GM23248 (cell line): ENCODE measurements around the gene SMIM43.

Experiments used
- EZH2 ChIP-seq: fragments of 200-600 bp; sonication (generic); IDR thresholded peaks from 2 replicates; pipeline ENCODE4 v1.6.1; 2018; ENCODE audit warnings: antibody characterized with exemption, mild to moderate bottlenecking; ENCODE audit not compliant: insufficient read depth, poor library complexity, severe bottlenecking
- EZH2phosphoT487 ChIP-seq: fragments of 200-600 bp; sonication (generic); IDR thresholded peaks from 2 replicates; pipeline ENCODE4 v1.6.1; 2018; ENCODE audit warnings: antibody characterized with exemption, moderate library complexity, mild to moderate bottlenecking, low read depth; ENCODE audit not compliant: insufficient read depth

- TF ChIP-seq EZH2phosphoT487: no peak
- no peak for TF ChIP-seq EZH2
These were observed 38.2 kb downstream of the SMIM43 start for GRCh38 chr4:121726642-121727268.
